Measurements from ENCODE around the gene TFRC.
"Not testable (repeated sequence)": the region's sequence is repeated elsewhere in the genome, so short reads cannot be mapped to it uniquely, and the experiment has no call there.

Gene TFRC

GRCh38 chr3:196081002-196081833, 672 bp downstream of the TFRC start:
- peak; percentile 81 for DNase-seq

GRCh38 chr3:196080101-196080846, 1.6 kb downstream of the TFRC start:
- not testable (repeated sequence) for DNase-seq

- DNase-seq = no peak
These were observed 2.2 kb downstream of the TFRC start for GRCh38 chr3:196079682-196080081.

DNA sequence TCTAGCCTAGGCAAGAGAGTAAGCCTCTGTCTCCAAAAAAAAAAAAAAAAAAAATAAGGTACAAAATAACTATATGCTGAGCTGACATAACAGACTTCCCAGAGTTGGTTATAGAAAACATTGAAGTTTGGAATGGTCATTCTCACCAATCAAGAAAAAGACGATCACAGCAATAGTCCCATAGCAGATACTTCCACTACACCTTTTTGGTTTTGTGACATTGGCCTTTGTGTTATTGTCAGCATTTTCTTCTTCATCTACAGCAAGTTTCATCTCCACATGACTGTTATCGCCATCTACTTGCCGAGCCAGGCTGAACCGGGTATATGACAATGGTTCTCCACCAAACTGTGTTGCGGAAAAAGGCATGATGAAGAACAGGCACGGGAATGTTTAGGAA, 6.9 kb downstream of the TFRC start:
- no peak for DNase-seq

- no peak for DNase-seq
These were observed 8.6 kb downstream of the TFRC start for GRCh38 chr3:196073255-196073753.

- no peak for DNase-seq
These were observed 9.6 kb downstream of the TFRC start for GRCh38 chr3:196072313-196072712.

DNA sequence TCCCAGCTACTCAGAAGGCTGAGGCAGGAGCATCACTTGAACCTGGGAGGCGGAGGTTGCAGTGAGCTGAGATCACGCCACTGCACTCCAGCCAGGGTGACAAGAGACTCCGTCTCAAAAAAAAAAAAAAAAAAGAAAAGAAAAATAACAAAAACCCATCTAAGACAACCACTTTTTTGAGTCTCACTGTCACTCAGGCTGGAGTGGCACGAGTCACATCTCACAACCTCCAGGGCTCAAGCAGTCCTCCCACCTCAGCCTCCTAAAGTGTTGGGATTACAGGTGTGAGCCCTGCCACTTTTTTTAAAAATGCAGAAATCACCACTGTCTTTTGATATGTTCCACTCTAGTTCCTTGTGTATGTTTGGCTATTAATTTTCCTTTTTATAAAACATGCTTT, 13.1 kb downstream of the TFRC start:
- DNase-seq = not testable (repeated sequence)

- DNase-seq = no peak
These were observed 14.5 kb downstream of the TFRC start for GRCh38 chr3:196067439-196067838.

- DNase-seq = no peak
These were observed 17.9 kb downstream of the TFRC start for GRCh38 chr3:196063971-196064370.

DNA sequence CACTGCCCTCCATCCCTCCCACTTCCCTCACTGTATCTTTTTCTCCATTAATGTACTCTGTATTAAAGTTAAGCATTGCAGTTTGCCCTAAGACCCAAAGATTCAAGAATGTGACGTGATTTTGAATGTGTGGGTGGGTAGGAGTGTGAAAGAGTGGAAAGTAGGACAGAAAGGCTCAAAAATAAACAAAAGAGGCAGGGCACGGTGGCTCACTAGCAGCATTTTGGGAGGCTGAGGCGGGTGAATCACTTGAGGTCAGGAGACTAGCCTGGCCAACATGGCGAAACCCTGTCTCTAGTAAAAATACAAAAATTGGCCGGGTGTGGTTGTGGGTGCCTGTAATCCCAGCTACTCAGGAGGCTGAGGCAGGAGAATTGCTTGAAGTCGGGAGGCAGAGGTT, 18.4 kb downstream of the TFRC start:
- DNase-seq = no peak

GRCh38 chr3:196063049-196063448, 18.8 kb downstream of the TFRC start:
- no peak for DNase-seq

- DNase-seq = no peak
These were observed 21.1 kb downstream of the TFRC start for GRCh38 chr3:196060834-196061233.

DNA sequence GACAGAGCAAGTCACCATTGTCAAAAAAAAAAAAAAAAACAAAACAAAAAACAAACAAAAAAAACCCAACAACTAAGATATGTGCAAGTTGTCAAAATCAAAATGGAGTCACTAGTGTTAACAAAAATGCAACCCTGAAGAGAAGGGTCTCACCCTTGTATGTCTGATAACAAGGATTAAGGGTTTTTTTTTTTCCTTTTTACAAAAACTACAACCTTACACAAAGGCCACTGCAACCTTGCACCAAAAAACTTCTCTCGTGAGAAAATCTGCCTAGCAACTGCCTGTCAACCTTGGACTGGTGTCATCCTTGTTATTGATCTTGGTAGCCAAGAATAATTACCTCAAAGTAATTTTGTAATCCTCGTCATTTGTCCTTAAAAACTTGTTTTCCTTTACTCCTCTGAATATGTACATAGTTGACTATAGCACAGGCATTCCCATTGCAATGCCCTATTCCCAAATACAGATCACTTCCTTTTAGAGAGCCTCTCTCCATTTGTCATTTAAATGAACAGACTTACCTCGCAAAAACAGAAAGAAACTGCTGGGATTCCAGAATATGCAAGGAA, 24.0 kb downstream of the TFRC start:
- DNase-seq = no peak

DNA sequence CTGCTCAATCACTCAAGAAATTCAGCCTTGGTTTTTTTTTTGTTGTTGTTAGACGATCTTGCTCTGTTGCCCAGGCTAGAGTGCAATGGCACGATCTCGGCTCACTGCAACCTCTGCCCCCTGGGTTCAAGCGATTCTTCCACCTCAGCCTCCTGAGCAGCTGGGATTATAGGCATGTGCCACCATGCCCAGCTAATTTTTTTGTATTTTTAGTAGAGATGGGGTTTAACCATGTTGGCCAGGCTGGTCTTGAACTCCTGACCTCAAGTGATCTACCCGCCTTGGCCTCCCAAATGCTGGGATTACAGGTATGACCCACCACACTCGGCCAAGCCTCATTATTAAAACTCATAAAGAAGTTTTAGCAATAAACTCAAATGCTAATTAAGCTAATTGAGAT, 25.5 kb downstream of the TFRC start:
- DNase-seq = not testable (repeated sequence)

GRCh38 chr3:196055683-196056270, 26.1 kb downstream of the TFRC start:
- DNase-seq = no peak

DNA sequence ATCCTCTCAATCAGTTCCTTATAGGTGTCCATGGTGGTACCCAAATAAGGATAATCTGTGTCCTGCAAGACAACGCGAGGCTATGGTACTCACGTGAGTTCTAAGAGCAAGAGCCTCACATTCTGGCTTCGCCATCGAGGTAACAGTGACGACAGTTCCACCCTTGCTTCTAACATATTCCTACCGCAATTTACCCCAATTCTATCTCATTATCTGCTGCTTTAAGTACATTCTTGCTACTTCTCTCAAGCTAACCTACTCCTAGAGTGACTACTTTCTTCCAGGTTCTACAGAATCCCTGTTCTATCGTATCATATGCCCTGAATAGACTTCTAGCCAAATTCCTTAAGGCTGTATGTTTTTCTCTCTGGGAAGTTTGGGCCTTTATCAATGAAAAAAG, 26.6 kb downstream of the TFRC start:
- no peak for DNase-seq

GRCh38 chr3:196054661-196055060, 27.2 kb downstream of the TFRC start:
- DNase-seq = no peak

DNA sequence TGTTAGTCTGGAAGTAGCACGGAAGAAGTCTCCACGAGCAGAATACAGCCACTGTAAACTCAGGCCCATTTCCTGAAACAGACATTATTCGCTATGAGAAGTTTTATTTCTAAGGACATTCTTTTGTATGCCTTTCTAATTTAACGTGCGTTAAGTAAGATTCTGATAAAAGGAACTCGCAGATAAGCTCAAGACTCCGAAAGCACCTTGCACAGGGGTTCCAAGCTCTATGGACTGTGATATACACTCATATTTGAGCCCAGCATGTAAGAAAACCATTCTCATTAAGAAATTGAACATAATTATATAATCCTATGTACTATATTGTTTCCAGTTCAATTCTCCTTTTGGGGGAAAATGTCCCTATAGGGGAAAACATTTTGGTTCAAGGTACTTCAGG, 28.4 kb downstream of the TFRC start:
- no peak for DNase-seq

- no peak for DNase-seq
These were observed 30.4 kb downstream of the TFRC start for GRCh38 chr3:196051282-196052076.

GRCh38 chr3:196050597-196050996, 31.3 kb downstream of the TFRC start:
- DNase-seq = no peak

DNA sequence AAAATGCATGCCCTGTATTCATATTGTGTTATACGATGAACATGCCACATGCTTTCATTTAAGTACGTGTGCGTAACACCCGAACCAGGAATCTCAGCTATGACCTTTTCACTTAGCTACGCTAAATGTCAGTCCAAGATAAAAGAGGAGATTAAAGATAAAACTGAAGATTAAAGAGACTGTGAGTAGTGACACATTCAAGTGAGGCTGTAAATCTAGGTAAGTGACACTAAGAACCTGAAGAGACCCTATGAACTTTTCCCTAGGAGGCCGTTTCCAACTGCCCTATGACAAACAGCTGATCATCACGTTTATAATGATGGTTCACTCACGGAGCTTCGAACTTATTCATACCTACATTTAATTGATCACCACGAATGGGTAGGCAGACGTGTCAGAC, 32.2 kb downstream of the TFRC start:
- DNase-seq = no peak

DNA sequence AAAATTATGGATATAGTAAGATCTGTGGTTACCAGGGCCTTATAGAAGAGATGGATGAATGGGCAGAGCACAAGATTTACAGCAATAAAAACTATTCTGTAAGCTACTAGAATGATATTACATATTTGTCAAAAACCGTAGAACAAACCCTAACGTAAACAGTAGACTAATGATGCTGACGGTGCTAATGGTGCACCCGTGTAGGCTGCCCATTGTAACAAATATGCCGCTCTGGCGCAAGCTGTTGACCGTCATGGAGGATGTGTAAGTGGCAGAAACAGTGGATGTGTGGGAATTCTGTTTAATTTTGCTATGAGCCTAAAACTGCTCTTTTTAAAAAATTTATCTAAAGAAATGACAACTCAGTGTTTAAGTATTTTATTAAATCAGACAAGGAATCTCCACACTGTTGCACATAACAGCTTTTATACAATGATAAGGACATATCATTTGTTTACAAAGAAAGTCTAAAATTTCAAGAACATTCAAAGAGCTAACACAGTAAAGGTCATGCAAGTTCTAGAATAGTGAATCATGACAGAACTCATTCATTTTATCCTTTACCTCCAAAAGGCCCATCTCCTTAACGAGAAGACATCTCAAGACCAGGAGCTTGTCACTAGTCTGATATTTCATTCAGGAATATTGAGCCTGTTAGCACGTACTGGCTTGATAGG, 32.8 kb downstream of the TFRC start:
- DNase-seq = no peak

Measured in activated CD8-positive, alpha-beta memory T cell treated with anti-CD3 and anti-CD28 coated beads, Interleukin-2, amount 50 U/mL, for 48 hours (primary cell).